Omental fat pad (tissue), 4 donors: Measurements from ENCODE around the gene ZNF554. TPM values are rescaled to one million over a fixed set of nuclear protein-coding genes. Genes with fewer than 3 reads are reported as not detected.
A peak's percentile ranks its signal among the peaks of the same experiment; 100 is the strongest.

Source experiments
- ATAC-seq: fragments of 150-250 bp; one replicate; pipeline ENCODE4 v1.9.1; 2016; ENCODE audit warnings: mild to moderate bottlenecking, moderate library complexity; ENCODE audit not compliant: low FRiP score
- DNase-seq: peaks from one replicate; pipeline ENCODE4 v3.0.0-alpha.2; 2019; ENCODE audit warnings: low spot score
- total RNA-seq, 4 donors: library from RNA; depleted of rRNA; stranded (reverse); fragments of >200 nt; gene quantifications; one replicate each; pipeline ENCODE4 v1.1.0, GENCODE V29; 2016
- TF ChIP-seq, protein P1 (sequence below), 3 donors: fragments of 450-650 bp; IDR thresholded peaks; one replicate each; pipeline ENCODE4 v1.5.1; 2016 to 2017; ENCODE audit warnings: antibody characterized with exemption in 3 of 3, mild to moderate bottlenecking in 3 of 3, moderate library complexity in 2 of 3

The ZNF554 gene
- total RNA-seq, 4 donors from 2014 or later: 0.84 to 4.0 (median 3.1) TPM

- TF ChIP-seq, protein P1, sequence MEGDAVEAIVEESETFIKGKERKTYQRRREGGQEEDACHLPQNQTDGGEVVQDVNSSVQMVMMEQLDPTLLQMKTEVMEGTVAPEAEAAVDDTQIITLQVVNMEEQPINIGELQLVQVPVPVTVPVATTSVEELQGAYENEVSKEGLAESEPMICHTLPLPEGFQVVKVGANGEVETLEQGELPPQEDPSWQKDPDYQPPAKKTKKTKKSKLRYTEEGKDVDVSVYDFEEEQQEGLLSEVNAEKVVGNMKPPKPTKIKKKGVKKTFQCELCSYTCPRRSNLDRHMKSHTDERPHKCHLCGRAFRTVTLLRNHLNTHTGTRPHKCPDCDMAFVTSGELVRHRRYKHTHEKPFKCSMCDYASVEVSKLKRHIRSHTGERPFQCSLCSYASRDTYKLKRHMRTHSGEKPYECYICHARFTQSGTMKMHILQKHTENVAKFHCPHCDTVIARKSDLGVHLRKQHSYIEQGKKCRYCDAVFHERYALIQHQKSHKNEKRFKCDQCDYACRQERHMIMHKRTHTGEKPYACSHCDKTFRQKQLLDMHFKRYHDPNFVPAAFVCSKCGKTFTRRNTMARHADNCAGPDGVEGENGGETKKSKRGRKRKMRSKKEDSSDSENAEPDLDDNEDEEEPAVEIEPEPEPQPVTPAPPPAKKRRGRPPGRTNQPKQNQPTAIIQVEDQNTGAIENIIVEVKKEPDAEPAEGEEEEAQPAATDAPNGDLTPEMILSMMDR (IDR thresholded peaks at IDR 0.05): no peak
- DNase-seq (no peak), ATAC-seq (peak; percentile 21)
These were observed 539 bp downstream of the ZNF554 start for GRCh38 chr19:2820112-2820702.

GRCh38 chr19:2822846-2823245 lies 3.2 kb downstream of the ZNF554 start:
- TF ChIP-seq, protein P1 (IDR thresholded peaks at IDR 0.05): no peak
- ATAC-seq (no peak), DNase-seq (no peak)

DNA sequence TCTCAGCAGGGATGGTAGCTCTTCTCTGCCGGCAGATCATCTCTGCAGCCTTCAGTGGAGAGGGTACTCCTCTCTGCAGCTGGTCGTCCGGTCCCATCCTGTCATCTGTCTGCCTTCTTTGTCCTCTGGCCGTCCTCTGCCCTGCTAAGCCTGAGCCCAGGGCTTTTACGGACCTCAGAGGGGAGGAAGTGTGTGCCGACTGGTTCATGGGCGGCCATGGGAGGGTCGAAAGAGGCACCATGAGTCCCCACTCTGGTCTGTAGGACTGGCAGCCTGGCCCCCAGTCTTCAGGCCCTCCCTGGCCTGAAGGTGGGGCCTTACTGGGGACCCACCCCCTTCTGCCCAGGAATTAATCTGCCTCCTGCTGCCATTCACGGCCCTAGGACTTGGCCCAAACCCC lies 4.0 kb downstream of the ZNF554 start:
- TF ChIP-seq, protein P1 (IDR thresholded peaks at IDR 0.05): no peak
- no peak for DNase-seq
- ATAC-seq: no peak

- DNase-seq: no peak
- no peak for ATAC-seq
These were observed 4.5 kb downstream of the ZNF554 start for GRCh38 chr19:2824129-2824528.

GRCh38 chr19:2827022-2827421 lies 7.4 kb downstream of the ZNF554 start:
- ATAC-seq: no peak
- no peak for DNase-seq
- TF ChIP-seq, protein P1 (IDR thresholded peaks at IDR 0.05): no peak

More at GRCh38 chr19:2824129-2824528, 4.5 kb downstream of the ZNF554 start:
- TF ChIP-seq, protein P1 (IDR thresholded peaks at IDR 0.05): no peak

DNA sequence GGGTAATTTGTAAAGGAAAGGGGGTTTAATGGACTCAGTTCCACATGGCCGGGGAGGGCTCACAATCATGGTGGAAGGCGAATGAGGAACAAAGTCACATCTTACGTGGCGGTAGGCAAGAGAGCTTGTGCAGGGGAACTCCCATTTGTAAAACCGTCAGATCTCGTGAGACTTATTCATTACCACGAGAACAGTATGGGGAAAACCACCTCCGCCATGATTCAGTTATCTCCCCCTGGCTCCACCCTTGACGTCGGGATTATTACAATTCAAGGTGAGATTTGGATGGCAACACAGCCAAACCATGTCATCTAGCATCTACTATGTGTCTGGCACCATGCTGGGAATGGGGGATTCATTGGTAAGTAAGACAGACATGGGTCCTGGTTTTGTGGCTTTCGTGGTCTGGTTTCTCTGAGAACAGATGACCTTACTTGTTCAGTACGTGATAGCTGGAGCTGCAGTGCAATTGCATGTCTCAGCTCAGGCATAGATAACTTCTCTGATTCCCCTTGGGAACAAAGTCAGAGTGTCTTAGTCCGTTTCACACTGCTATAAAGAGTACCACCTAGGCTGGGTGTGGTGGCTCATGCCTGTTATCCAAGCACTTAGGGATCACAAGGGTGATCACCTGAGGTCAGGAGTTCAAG lies 8.3 kb downstream of the ZNF554 start:
- TF ChIP-seq, protein P1 (IDR thresholded peaks at IDR 0.05): no peak
- no peak for ATAC-seq
- no peak for DNase-seq
